Measurements from ENCODE around the gene RAB32.
"Not testable (repeated sequence)": the region's sequence is repeated elsewhere in the genome, so short reads cannot be mapped to it uniquely, and the experiment has no call there.

RAB32 gene

DNA sequence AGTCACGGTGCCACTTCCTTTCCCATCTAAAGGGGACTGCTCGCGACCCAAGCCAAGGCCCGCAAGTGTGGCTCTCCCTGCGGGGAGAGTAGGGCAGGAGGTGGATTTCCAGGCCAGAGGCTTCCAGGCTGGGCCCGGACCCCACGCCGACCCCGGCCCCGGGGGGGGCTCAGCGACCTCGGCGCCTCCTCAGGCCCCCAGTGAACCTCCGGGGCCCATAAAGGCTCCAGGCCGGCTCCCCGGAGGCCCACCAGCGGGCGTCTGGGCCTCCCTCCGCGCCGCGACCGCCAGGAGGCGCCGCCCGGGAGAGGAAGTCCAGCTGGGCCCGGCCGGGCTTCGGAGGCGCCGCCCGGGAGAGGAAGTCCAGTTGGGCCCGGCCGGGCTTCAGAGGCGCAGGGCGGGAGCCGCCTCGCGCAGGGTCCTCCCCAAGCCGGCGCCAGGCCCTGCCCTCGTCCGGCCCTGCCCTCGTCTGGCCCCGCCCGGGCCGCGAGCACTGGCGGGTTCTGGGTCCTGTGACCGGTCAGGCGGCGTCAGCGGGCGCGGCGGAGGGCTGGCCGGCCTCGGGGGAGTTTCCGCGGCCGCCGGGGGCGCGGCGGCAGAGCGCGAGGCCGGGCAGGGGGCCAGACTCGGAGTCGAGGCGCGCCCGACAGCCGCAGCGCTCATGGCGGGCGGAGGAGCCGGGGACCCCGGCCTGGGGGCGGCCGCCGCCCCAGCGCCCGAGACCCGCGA lies at the start of gene RAB32:
RAB32 (plus strand) TSS at position 623 of the 729 bp plus-strand sequence; CDS start at position 662, 39 bp downstream.
- DNase-seq (ENCODE audit: low read depth, low spot score): peak; percentile 98

DNA sequence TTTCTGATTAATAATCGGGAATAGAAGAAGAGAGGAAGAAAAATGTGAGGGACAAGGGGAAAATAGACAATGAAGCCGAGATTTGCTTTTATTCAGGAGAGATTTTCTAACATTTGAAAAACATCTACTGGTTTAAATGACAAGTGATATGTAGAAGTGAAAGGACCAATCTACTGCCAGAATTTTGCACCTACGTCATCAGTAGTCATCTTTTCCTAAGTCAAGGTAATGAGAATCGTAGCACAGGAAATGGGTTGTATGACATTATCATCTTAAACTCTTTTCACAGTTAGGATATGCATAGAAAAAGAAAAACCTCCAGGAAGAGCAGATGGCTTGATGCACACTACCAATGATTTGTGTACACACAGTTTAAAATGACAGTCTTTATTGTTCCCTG lies 45.3 kb upstream of the RAB32 start:
- no peak for DNase-seq (ENCODE audit: low read depth, low spot score)

DNA sequence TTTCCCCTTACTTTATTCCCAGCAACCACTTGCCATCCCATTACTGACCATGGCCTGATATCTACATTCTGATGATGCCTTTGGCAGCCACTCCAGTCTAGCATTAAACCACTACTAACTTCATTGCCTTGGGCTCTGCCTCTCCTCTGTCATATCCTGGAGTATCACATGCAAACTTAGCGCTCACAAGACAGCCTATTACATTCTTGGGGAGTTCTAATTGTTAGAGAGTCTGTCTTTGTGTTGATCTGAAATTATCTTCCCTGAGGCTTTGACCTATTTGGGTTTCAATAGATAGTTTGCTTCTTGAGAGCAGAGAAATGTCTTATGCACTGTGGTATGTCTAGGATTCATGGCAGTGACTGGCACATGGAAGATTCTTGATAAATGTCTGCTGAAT lies 40.5 kb upstream of the RAB32 start:
- no peak for DNase-seq (ENCODE audit: low read depth, low spot score)

DNA sequence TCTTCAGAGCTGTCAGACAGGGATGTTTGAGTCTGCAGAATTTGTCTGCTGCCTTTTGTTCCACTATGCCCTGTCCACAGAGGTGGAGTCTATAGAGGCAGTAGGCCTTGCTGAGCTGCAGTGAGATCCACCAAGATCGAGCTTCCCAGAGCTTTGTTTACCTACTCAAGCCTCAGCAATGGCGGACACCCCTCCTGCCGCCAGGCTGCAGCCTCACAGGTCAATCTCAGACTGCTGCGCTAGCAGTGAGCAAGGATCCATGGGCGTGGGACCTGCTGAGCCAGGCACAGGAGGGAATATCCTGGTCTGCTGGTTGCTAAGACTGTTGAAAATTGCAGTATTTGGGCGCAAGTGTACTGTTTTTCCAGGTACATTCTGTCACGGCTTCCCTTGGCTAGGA lies 28.4 kb upstream of the RAB32 start:
- DNase-seq (ENCODE audit: low read depth, low spot score): no peak

DNA sequence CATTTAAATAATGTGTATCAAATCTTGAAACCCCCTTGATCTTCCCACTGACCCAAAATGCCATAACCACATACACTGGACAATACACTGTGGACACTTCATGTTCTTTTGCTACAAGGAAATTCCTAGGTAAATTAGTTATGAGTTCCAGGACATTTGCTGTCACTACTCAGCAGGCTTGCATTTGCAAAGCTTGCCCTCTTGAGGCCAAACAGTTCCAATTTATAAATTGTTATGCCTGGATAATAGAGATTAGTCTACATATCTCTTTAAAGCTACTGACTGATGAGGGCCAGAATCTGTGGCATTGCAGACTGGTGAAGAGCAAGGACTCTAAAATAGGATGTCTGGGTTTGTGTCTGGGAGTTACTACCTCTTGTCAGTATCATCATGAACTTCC lies 17.4 kb upstream of the RAB32 start:
- DNase-seq (ENCODE audit: low read depth, low spot score): peak; percentile 39

DNA sequence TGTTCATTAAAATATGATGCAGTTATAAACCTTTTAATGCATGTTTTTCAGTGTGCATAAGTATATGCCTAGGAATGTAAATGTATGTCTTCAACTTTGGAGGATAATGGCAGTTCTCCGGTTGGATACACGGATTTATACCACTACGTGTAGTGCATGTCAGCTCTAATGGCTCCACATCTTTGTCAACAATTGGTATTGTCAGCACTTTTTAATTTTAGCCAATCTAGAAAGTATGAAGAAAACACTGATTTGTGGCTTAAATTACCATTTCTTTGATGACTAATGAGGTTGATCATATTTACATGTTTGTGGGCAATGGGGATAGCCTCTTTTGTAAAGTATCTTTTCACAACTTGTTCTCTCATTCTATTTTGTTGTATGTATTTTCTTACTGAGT lies 10.9 kb upstream of the RAB32 start:
- DNase-seq (ENCODE audit: low read depth, low spot score): no peak

DNA sequence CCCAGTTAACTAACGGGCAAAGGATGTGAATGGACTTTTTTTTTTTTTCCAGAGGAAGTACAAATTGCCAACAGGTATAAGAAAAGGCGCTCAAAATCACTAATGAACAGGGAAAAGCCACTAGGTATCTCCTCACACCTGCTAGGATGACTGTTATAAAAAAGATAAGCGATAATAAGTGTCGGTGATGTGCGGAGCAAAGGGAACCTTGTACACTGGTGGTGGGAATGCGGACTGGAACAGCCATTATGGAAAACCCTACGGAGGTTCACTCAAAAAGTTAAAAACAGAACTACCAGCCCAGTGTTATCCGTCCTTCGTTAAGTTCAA lies 787 bp upstream of the RAB32 start:
- DNase-seq (ENCODE audit: low read depth, low spot score): no peak

DNA sequence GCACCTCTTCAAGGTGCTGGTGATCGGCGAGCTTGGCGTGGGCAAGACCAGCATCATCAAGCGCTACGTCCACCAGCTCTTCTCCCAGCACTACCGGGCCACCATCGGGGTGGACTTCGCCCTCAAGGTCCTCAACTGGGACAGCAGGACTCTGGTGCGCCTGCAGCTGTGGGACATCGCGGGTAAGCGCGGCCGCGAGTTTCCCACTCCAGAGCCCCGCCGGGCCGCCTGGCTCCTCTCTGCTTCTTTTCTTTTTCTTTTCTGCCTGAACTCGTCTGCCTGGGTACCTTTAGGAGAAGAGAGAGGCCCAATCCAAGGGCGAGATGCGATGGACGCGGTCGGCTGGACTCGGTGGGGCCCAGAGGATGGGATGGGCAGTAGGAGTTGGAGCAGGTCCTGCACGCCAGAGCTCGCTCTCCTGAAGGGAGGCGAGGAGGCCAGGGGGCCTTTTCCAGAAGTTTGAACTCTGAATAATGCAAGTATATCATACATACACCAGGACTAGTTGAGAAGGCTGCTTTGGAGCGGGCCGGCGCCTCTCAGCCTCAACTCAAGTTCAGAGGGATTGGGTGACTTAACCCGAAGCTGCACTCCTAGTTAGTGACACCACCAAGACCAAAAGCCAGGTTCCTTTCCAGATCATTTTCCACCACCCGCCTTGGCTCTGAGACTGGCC lies 445 bp downstream of the RAB32 start:
- DNase-seq (ENCODE audit: low read depth, low spot score): peak; percentile 73

DNA sequence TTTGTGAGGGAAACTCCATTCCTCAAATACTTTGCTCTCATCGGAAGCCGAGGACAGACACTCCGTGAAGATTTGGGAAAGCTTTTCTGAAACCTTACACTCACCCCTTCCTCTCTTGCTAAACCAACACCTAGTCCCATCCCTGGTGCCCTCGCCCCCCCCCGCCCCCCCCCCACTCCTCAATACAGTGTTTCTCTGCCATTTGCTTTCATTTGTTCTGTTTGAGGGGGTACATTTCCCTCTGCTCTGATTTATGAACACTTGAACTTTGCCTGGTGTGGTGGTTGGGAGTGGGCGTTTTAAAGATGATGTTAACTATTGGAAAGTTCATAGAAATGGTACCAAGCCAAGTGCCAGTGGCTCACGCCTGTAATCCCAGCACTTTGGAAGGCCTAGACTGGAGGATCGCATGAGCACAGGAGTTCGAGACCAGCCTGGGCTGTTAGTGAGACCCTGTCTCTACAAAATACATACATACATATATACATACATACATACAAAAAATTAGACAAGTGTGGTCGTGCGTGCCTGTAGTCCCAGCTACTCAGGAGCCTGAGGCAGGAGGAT lies 1.1 kb downstream of the RAB32 start:
- peak; percentile 34 for DNase-seq (ENCODE audit: low read depth, low spot score)

DNA sequence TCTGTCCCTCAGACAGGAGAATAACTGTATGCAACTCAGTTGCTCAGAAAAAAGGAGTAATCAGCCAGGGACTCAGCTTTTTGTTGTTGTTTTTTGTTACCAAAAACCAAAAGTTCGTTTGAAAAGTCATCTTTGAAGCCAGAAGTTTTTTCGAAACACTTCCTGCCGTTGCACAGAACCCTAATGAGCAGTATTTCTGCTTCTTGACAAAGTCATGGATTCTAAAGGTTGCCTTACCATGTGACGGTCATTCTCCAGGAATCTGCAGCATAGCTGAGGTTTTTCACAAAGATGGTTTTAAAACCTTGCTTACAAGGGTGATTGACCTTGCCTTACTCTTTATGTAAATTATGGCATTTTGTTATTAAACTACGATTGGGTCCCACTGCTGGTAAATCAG lies 1.9 kb downstream of the RAB32 start:
- peak; percentile 77 for DNase-seq (ENCODE audit: low read depth, low spot score)

DNA sequence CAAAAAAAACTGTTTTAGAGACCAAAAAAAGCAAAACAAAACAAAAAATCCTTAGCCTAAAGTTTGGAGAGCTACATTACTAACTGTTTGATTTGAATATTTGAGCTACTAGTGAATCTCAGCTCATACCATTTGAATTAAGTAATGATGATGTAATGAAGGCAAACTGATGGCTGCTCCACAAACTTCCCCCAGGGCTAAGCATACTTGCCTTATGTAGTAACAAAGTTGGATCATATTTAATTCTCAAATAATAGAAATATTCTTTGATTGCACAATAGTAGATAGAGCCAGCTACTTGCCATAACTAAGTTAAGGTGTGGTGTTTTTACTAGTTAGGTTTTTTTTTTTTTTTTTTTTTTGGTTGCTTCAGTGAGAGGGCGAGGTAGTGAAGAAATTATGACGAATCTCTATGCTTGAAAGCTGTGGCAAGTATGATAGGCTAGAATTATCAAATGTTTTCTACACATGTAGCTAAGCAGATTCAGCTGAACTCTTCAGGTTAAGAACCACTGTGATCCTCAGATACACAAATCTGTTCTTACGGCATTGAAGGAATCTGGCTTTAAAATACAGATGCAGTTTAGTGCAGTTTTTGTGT lies 2.9 kb downstream of the RAB32 start:
- DNase-seq (ENCODE audit: low read depth, low spot score): peak; percentile 82

DNA sequence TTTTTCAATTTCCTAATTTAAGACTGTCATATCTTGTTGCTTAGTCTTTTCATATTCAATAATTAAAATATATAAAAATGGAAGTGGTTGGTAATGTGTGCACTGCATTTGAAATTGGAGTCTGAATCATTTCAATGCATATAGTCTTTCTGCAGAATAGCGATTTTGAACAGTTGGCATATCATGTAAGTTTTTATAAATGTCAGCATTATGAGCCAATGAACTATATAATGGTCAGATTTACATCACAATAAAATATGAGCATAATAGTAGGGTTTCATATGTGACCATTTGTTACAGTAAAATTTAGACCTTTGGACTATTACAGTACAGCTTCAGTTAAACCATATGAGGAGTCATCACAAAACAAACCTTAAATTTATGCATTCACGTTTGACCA lies 4.3 kb downstream of the RAB32 start:
- DNase-seq (ENCODE audit: low read depth, low spot score): no peak

DNA sequence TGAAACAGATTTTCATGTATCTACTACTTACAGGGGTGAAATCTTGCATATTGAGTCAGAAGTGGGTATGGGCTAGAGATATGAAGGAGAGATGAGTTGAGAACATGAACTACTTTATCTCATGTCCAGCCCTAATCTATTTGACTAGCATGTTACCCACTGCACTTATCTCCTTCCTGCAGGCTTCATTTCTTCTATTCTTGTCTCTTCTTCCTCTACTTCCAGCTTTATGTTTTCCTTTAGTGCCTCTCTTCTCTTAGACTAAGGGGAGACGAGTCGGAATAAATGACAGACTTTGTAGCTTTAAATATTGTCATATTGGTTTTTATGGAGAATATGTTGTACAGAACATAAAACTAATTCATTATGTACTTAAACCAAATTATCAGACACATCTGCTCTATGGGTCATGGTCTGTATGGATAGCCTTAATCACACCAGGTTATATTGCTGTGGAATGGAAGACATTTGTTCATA lies 5.3 kb downstream of the RAB32 start:
- no peak for DNase-seq (ENCODE audit: low read depth, low spot score)

DNA sequence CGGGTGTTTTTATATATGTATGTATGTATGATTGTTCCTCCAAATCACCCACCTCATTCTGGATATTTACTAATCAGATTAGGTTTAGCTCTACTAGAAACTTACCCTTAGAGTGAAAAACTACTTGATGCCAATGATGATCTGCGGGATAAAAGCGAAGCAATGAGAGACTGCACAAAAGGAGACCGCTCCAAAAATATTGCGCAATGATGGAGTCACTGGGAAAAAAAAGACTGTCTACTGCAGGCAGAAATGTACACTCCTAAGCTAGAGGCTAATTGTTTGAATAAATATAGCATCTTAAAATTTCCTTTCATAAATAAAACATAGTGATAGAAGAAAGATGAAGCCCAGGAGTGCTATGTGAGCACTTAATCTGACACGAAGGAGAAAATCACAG lies 7.3 kb downstream of the RAB32 start:
- no peak for DNase-seq (ENCODE audit: low read depth, low spot score)

DNA sequence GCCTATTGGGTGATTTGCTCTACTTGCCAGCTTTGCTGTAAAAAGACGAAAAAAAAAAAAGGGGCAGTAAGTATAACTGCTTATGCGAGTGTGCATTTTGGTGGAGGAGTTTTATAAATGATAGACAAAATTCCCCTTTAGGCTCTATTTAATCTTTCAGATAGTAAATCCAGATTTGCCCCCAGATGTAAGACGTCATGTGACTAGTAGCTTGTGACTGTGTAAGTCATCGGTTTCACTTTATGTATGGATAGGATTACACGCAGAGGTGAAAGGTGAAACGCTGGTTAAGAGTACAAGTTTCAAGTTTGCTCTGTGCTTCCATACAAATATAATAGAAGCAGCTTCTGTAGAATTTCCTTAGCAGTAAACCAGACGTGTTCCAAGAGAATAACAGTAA lies 7.9 kb downstream of the RAB32 start:
- DNase-seq (ENCODE audit: low read depth, low spot score): no peak

DNA sequence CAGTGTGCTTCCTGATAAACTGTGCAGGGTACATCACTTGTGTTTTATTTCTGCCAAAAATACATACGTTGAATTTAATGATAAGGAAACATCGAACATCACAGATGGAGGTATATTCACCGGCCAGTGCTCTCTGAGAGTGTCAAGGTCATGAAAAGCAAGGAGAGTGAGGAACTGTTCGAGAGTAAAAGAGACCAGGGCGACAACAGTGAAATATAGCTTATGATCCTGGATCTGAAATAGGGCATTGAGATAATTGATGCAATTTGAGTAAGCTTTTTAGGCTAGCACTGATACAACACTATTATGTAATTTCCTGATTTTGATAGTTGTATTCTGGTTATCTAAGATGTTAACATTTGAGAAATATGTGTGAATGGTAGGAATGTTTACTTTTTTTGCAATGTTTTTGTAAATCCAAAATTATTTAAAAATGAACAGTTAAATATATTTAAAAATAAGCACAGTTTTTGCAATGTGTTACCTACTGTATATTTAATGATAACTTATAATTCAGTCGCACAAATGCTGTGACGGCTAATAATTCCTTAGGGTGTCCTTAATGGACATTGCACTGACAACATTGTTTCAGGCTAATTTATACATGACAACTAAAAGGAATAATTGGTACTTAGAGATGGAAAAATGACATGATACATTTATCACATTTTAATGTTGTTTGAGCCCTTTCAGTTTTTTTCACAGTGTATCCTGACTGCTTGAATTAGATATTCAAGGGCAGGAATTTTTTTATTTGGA lies 9.9 kb downstream of the RAB32 start:
- no peak for DNase-seq (ENCODE audit: low read depth, low spot score)

DNA sequence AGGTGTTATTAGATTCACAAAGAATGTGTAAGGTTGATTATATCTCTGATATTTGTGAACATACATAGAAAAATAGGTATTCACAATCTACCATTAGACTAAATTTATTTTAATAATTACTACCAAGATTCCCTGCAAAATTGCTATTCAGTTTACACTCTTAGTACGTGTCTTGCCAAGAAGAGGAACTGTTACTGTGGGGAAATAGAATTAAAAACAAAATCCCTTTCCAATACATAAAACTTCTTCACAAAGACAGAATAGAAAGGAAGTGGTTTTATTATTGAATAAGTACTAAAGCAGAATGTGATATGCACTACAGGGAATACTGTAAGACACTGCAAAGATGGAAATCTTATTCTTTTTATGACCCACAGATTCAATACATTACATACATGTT lies 17.0 kb downstream of the RAB32 start:
- DNase-seq (ENCODE audit: low read depth, low spot score): no peak

DNA sequence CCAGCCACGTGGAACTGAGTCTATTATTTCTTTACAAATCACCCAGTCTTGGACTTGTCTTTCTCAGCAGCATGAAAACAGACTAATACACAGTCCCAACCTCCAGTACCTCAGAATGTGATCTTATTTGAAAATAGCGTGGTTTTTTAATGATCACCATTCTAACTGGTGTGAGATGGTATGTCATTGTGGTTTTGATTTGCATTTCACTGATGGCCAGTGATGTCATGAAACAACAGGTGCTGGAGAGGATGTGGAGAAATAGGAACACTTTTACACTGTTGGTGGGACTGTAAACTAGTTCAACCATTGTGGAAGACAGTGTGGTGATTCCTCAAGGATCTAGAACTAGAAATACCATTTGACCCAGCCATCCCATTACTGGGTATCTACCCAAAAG lies 23.0 kb downstream of the RAB32 start:
- not testable (repeated sequence) for DNase-seq (ENCODE audit: low read depth, low spot score)

DNA sequence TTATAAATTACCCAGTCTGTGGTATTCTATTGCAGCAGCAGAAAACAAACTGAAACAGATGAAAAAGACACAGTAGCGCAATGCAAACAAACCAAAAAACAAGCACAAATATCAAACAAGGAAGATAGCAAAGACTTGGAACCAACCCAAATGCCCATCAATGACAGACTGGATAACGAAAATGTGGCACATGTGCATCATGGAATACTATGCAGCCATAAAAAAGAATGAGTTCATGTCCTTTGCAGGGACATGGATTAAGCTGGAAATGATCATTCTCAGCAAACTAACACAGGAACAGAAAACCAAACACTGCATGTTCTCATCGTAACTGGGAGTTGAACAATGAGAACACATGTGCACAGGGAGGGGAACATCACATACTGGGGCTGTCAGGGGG lies 25.0 kb downstream of the RAB32 start:
- DNase-seq (ENCODE audit: low read depth, low spot score): not testable (repeated sequence)

DNA sequence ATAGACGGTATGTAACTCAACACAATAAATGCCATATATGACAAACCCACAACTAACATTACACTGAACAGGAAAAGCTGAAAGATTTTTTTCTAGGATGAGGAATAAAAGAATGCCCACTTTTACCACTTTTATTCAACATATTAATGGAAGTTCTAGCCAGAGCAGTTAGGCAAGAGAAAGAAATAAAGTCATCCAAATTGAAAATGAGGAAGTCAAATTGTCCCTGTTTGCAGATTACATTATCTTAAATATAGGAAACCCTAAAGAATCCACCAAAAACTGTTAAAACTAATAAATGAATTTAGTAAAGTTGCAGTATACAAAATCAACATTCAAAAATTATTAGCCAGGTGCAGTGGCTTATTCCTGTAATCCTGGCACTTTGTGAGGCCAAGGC lies 30.6 kb downstream of the RAB32 start:
- no peak for DNase-seq (ENCODE audit: low read depth, low spot score)

DNA sequence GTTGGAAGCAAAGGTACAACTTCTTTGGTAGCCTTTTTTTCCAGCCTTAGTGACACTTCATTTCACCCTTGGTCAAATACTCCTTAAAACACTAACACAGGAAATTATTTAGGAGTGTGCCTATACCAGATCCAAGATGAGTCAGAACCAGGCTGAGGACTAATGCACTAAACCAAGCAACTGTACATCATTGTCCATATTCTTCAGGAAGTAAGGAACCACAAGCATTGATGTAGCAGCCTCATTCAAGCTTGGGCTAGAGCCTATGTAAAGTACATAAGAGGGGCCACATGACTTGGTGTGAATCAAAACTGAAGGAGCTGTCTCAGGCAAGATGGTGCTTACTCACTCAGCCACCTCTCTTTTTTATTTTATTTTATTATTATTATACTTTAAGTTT lies 34.4 kb downstream of the RAB32 start:
- no peak for DNase-seq (ENCODE audit: low read depth, low spot score)

DNA sequence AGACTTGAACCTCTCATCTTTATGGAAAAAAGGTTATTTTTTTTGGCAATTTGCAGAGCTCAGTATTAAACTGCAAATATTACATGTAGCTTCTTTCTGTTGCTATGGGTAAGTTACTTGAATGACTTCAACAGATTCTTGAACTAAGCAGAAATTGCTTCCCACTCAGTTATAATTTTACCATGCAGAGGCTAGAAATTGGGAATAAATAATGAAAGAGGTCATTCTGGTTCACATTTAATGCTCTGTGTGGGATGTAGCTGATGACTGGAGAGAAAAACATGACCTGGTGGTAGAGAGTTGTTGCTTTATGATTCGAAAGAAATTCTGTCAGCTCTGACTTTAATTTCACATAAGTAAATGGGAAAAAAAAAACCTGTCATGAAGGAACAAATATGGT lies 38.3 kb downstream of the RAB32 start:
- no peak for DNase-seq (ENCODE audit: low read depth, low spot score)
